ENCODE results near the gene H2AZ2.

The H2AZ2 gene

GRCh38 chr7:44891372-44891771, 43.5 kb upstream of the H2AZ2 start:
- Histone ChIP-seq H2BK120ac (ENCODE audit: low read depth, low read length) (no peak overlapping the region), H3K79me1 (ENCODE audit: low read length) (no peaks in the 10 kb centered on the region), H3K18ac (ENCODE audit: low read length) (no peak overlapping the region), H3K56ac (ENCODE audit: low read length) (no peak overlapping the region), H3K9ac (ENCODE audit: low read length) (no peak overlapping the region), H2BK15ac (replicated peaks; ENCODE audit: low read depth) (no peak overlapping the region), H3K4me3 (ENCODE audit: low read length) (no peak overlapping the region), H3K27me3 (ENCODE audit: insufficient read depth, low read length, poor library complexity) (no peaks in the 10 kb centered on the region), H3K36me3 (ENCODE audit: control insufficient read depth, insufficient read depth, low read length) (no peaks in the 10 kb centered on the region), H2AK5ac (ENCODE audit: low read length) (no peak overlapping the region), H3K27ac (ENCODE audit: low read depth, low read length) (no peak overlapping the region), H4K8ac (ENCODE audit: low read depth, low read length) (no peak overlapping the region), H3K4me1 (ENCODE audit: control insufficient read depth, low read depth, low read length) (no peaks in the 10 kb centered on the region), H4K5ac (ENCODE audit: low read length) (no peak overlapping the region), H3K23ac (ENCODE audit: low read length) (no peak overlapping the region), H2BK5ac (ENCODE audit: low read length) (no peak overlapping the region), H3K4me2 (ENCODE audit: low read length) (no peak overlapping the region), H3K79me2 (ENCODE audit: control insufficient read depth, insufficient read depth, low read length) (no peaks in the 10 kb centered on the region), H3K4ac (ENCODE audit: low read depth, low read length) (no peak overlapping the region)
- WGBS (ENCODE audit: extremely low coverage, insufficient coverage, low lambda C conversion rate) = no CpG with 5 or more reads among the region's 2 CpGs
- no peak for DNase-seq

DNA sequence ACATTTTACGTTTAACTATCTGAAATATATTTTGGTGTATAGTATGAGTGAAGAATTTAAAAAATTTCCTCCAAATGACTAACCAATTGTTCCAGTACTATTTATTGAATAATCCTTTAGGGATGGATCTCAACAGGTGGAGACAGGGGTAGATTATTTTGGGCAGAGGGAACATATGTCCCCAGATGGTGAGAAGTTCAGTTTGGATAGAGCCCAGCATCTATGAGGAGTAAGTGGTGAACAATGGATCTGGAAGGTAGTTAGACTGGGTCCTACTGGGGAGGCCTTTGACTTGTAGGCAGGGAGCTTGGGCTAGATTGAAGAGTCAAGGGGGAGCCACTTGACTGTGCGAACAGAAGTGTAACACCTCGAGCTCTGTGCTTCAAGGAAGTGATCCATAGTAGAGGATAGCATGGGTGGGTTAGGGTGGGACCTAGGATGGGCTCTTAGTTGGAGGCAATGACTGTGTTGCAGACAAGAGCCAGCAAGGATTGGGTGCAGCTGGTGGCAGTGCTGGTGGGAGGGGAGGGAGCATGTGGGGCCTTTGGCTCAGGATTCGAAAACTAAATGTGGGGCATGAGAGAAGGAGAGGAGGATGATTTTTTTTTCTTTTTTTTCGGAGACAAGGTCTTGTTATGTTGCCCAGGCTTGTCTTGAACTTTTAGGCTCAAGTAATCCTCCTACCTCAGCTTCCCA, 41.3 kb upstream of the H2AZ2 start:
- Histone ChIP-seq H3K4ac (ENCODE audit: low read depth, low read length) (no peak overlapping the region), H3K27ac (ENCODE audit: low read depth, low read length) (no peak overlapping the region), H3K79me2 (ENCODE audit: control insufficient read depth, insufficient read depth, low read length) (peaks cover 6% of the 10 kb centered on the region), H3K27me3 (ENCODE audit: insufficient read depth, low read length, poor library complexity) (no peaks in the 10 kb centered on the region), H3K4me3 (ENCODE audit: low read length) (no peak overlapping the region), H3K36me3 (ENCODE audit: control insufficient read depth, insufficient read depth, low read length) (no peaks in the 10 kb centered on the region), H3K79me1 (ENCODE audit: low read length) (peaks cover 5% of the 10 kb centered on the region), H2AK5ac (ENCODE audit: low read length) (no peak overlapping the region), H3K4me1 (ENCODE audit: control insufficient read depth, low read depth, low read length) (peaks cover 2% of the 10 kb centered on the region), H2BK5ac (ENCODE audit: low read length) (no peak overlapping the region), H3K23ac (ENCODE audit: low read length) (no peak overlapping the region), H3K18ac (ENCODE audit: low read length) (no peak overlapping the region), H3K4me2 (ENCODE audit: low read length) (no peak overlapping the region), H4K5ac (ENCODE audit: low read length) (no peak overlapping the region), H3K56ac (ENCODE audit: low read length) (no peak overlapping the region), H2BK120ac (ENCODE audit: low read depth, low read length) (no peak overlapping the region), H2BK15ac (replicated peaks; ENCODE audit: low read depth) (no peak overlapping the region), H3K9ac (ENCODE audit: low read length) (no peak overlapping the region), H4K8ac (ENCODE audit: low read depth, low read length) (no peak overlapping the region)
- DNase-seq = no peak
- WGBS (ENCODE audit: extremely low coverage, insufficient coverage, low lambda C conversion rate) = no CpG with 5 or more reads among the region's 5 CpGs

GRCh38 chr7:44887293-44887692, 39.4 kb upstream of the H2AZ2 start:
- Histone ChIP-seq H3K4ac (ENCODE audit: low read depth, low read length) (no peak overlapping the region), H2BK5ac (ENCODE audit: low read length) (no peak overlapping the region), H3K79me1 (ENCODE audit: low read length) (peaks cover 14% of the 10 kb centered on the region), H3K9ac (ENCODE audit: low read length) (no peak overlapping the region), H3K27me3 (ENCODE audit: insufficient read depth, low read length, poor library complexity) (no peaks in the 10 kb centered on the region), H2BK15ac (replicated peaks; ENCODE audit: low read depth) (no peak overlapping the region), H3K4me2 (ENCODE audit: low read length) (no peak overlapping the region), H3K4me3 (ENCODE audit: low read length) (no peak overlapping the region), H3K56ac (ENCODE audit: low read length) (no peak overlapping the region), H3K23ac (ENCODE audit: low read length) (no peak overlapping the region), H3K36me3 (ENCODE audit: control insufficient read depth, insufficient read depth, low read length) (no peaks in the 10 kb centered on the region), H4K5ac (ENCODE audit: low read length) (no peak overlapping the region), H3K79me2 (ENCODE audit: control insufficient read depth, insufficient read depth, low read length) (peaks cover 24% of the 10 kb centered on the region), H3K4me1 (ENCODE audit: control insufficient read depth, low read depth, low read length) (peaks cover 14% of the 10 kb centered on the region), H3K18ac (ENCODE audit: low read length) (no peak overlapping the region), H2BK120ac (ENCODE audit: low read depth, low read length) (no peak overlapping the region), H3K27ac (ENCODE audit: low read depth, low read length) (no peak overlapping the region), H2AK5ac (ENCODE audit: low read length) (no peak overlapping the region), H4K8ac (ENCODE audit: low read depth, low read length) (no peak overlapping the region)
- WGBS (ENCODE audit: extremely low coverage, insufficient coverage, low lambda C conversion rate) = no CpG with 5 or more reads among the region's 6 CpGs
- no peak for DNase-seq

- Histone ChIP-seq H3K36me3 (ENCODE audit: control insufficient read depth, insufficient read depth, low read length) (no peaks in the 10 kb centered on the region), H2BK120ac (ENCODE audit: low read depth, low read length) (no peak within 1 kb of the TSS), H3K23ac (ENCODE audit: low read length) (no peak within 1 kb of the TSS), H4K8ac (ENCODE audit: low read depth, low read length) (peak within 1 kb of the TSS; percentile 69), H3K79me2 (ENCODE audit: control insufficient read depth, insufficient read depth, low read length) (peaks cover 33% of the 10 kb centered on the region), H3K4ac (ENCODE audit: low read depth, low read length) (peak within 1 kb of the TSS; percentile 81), H2AK5ac (ENCODE audit: low read length) (peak within 1 kb of the TSS; percentile 33), H3K56ac (ENCODE audit: low read length) (peak within 1 kb of the TSS; percentile 99), H3K9ac (ENCODE audit: low read length) (peak within 1 kb of the TSS; percentile 96), H3K4me3 (ENCODE audit: low read length) (peak within 1 kb of the TSS; percentile 86), H3K4me2 (ENCODE audit: low read length) (peak within 1 kb of the TSS; percentile 94), H3K27ac (ENCODE audit: low read depth, low read length) (peak within 1 kb of the TSS; percentile 83), H3K18ac (ENCODE audit: low read length) (peak within 1 kb of the TSS; percentile 77), H3K4me1 (ENCODE audit: control insufficient read depth, low read depth, low read length) (peaks cover 16% of the 10 kb centered on the region), H4K5ac (ENCODE audit: low read length) (peak within 1 kb of the TSS; percentile 81), H2BK5ac (ENCODE audit: low read length) (no peak within 1 kb of the TSS), H3K79me1 (ENCODE audit: low read length) (peaks cover 16% of the 10 kb centered on the region), H3K27me3 (ENCODE audit: insufficient read depth, low read length, poor library complexity) (no peaks in the 10 kb centered on the region), H2BK15ac (replicated peaks; ENCODE audit: low read depth) (no peak within 1 kb of the TSS)
- peak; percentile 96 for DNase-seq
- no CpG with 5 or more reads among the region's 72 CpGs for WGBS (ENCODE audit: extremely low coverage, insufficient coverage, low lambda C conversion rate)
These were observed 37.8 kb upstream of the H2AZ2 start, which contains the start of gene PURB for GRCh38 chr7:44885394-44886317. Gene PURB (minus strand): TSS chr7:44885530. CDS start chr7:44885348, 182 bp downstream.

GRCh38 chr7:44884621-44885393, 36.9 kb upstream of the H2AZ2 start:
- Histone ChIP-seq H4K8ac (ENCODE audit: low read depth, low read length) (peak overlapping the region; percentile 43), H2BK15ac (replicated peaks; ENCODE audit: low read depth) (no peak overlapping the region), H2AK5ac (ENCODE audit: low read length) (no peak overlapping the region), H3K79me1 (ENCODE audit: low read length) (peaks cover 19% of the 10 kb centered on the region), H4K5ac (ENCODE audit: low read length) (no peak overlapping the region), H3K18ac (ENCODE audit: low read length) (peak overlapping the region; percentile 77), H3K27ac (ENCODE audit: low read depth, low read length) (peak overlapping the region; percentile 83), H3K9ac (ENCODE audit: low read length) (peak overlapping the region; percentile 88), H3K79me2 (ENCODE audit: control insufficient read depth, insufficient read depth, low read length) (peaks cover 34% of the 10 kb centered on the region), H2BK120ac (ENCODE audit: low read depth, low read length) (no peak overlapping the region), H3K4ac (ENCODE audit: low read depth, low read length) (peak overlapping the region; percentile 73), H3K27me3 (ENCODE audit: insufficient read depth, low read length, poor library complexity) (no peaks in the 10 kb centered on the region), H3K36me3 (ENCODE audit: control insufficient read depth, insufficient read depth, low read length) (no peaks in the 10 kb centered on the region), H3K4me3 (ENCODE audit: low read length) (peak overlapping the region; percentile 85), H3K4me2 (ENCODE audit: low read length) (peak overlapping the region; percentile 94), H3K56ac (ENCODE audit: low read length) (peak overlapping the region; percentile 93), H3K23ac (ENCODE audit: low read length) (no peak overlapping the region), H2BK5ac (ENCODE audit: low read length) (no peak overlapping the region), H3K4me1 (ENCODE audit: control insufficient read depth, low read depth, low read length) (peaks cover 16% of the 10 kb centered on the region)
- DNase-seq = peak; percentile 61
- no CpG with 5 or more reads among the region's 107 CpGs for WGBS (ENCODE audit: extremely low coverage, insufficient coverage, low lambda C conversion rate)
